Tracheal epithelial cell (primary cell): ENCODE results near the gene FOSB. TPM values are rescaled to one million over a fixed set of nuclear protein-coding genes. Genes with fewer than 3 reads are reported as not detected.

Experiments used
- total RNA-seq: library from RNA; depleted of rRNA; stranded (reverse); fragments of >200 nt; gene quantifications from 2 replicates; pipeline ENCODE4 v1.2.1, GENCODE V29; 2014

The FOSB gene
- 11.1 and 15.4 TPM in 2 replicates for total RNA-seq

DNA sequence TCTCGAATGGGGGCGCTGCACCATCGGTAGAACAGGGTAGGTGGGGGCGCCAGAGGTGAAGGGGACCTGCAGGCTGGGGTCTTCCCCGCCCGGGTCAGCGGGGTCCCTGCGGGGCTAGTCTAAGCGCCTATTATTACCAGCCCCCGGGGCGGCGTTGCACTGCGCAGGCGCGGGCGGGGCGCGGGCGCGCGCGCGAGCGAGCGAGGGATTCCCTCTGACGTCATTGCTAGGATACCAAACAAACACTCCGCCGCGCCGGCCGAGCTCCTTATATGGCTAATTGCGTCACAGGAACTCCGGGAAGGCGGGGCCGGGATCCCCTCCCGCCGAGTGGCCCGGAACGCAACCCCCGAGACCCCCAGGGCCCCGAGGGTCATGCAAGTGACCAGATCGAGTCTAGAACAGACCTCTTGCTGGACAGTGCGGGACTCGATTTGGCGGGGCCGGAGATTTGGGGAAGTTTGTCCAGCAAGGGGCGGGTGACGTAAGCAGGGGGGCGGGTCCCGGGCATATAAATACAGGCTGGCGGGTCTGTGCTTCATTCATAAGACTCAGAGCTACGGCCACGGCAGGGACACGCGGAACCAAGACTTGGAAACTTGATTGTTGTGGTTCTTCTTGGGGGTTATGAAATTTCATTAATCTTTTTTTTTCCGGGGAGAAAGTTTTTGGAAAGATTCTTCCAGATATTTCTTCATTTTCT lies at the start of gene FOSB:
TSS of gene FOSB (plus strand) at position 541 of the 703 bp plus-strand sequence. CDS start 591 bp downstream, outside the sequence.

DNA sequence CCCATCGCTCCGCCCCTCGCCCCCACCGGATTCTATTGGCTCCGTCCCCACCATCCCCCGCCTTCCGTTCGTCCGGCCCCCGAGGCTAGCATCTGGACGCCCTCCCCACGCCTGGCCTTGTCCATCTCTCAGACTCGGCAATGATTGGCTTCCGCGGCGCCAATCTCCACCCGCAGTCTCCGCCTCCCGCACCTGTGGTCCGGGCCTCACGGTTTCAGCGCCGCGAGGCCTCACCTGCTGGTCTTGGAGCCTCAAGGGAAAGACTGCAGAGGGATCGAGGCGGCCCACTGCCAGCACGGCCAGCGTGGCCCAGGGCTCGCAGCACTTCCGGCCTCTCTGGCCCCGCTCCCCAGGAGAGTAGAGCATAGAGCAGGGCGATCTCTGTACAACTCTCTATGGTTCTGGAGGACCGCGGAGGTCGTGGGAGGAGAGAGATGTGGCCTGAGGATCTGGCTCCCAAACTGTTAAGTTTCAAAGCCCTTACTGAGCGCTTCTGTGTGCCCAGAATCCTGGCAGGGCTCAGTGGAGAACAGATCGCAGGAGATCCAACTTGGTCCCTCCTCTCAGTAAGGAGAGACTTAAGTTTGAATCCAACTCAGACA lies 44.1 kb upstream of the FOSB start, which contains the start of gene ERCC1:
TSS of gene ERCC1 (minus strand) at position 329 of the 602 bp plus-strand sequence. CDS start 543 bp downstream, outside the sequence.

GRCh38 chr19:45498411-45499195 lies 30.8 kb downstream of the FOSB start, which contains the start of gene PPM1N:
TSS of gene PPM1N (plus strand) at chr19:45498443. CDS start at chr19:45498473, 30 bp downstream.

GRCh38 chr19:45506989-45507871 lies 39.4 kb downstream of the FOSB start, which contains the start of gene VASP:
TSS of gene VASP (plus strand) at chr19:45507479. CDS start at chr19:45507772, 293 bp downstream.

Other genes starting within 250 kb of the FOSB start
- gene EXOC3L2, start 222.6 kb upstream of the FOSB start, total RNA-seq: 0.24 and 0.64 TPM in 2 replicates
- 10.0 and 12.8 TPM in 2 replicates for gene MARK4, start 216.7 kb upstream of the FOSB start, total RNA-seq
- not detected in 2 replicates for gene CKM, start 145.1 kb upstream of the FOSB start, total RNA-seq
- gene KLC3, start 127.2 kb upstream of the FOSB start, total RNA-seq: 82.5 and 101 TPM in 2 replicates
- 6.0 and 10.1 TPM in 2 replicates for gene ERCC2, start 97.4 kb upstream of the FOSB start, total RNA-seq
- gene PPP1R13L, start 62.9 kb upstream of the FOSB start, total RNA-seq: 20.5 and 21.3 TPM in 2 replicates
- 23.9 and 25.2 TPM in 2 replicates for gene POLR1G, start 61.4 kb upstream of the FOSB start, total RNA-seq
- 82.3 and 120 TPM in 2 replicates for gene ERCC1, start 44.1 kb upstream of the FOSB start, total RNA-seq
- gene RTN2, start 29.1 kb downstream of the FOSB start, total RNA-seq: 3.6 and 10.6 TPM in 2 replicates
- 0.64 and 1.4 TPM in 2 replicates for gene PPM1N, start 30.4 kb downstream of the FOSB start, total RNA-seq
- 97.2 and 161 TPM in 2 replicates for gene VASP, start 39.5 kb downstream of the FOSB start, total RNA-seq
- 4.8 and 5.1 TPM in 2 replicates for gene OPA3, start 116.8 kb downstream of the FOSB start, total RNA-seq
- gene GPR4, start 134.2 kb downstream of the FOSB start, total RNA-seq: not detected in 2 replicates
- gene EML2, start 171.4 kb downstream of the FOSB start, total RNA-seq: 84.8 and 113 TPM in 2 replicates
- gene GIPR, start 200.2 kb downstream of the FOSB start, total RNA-seq: 0.43 and 0.96 TPM in 2 replicates
- 284 and 297 TPM in 2 replicates for gene SNRPD2, start 224.0 kb downstream of the FOSB start, total RNA-seq
- 10.7 and 16.1 TPM in 2 replicates for gene QPCTL, start 224.7 kb downstream of the FOSB start, total RNA-seq